ENCODE results near the gene ZCCHC9. TPM values are rescaled to one million over a fixed set of nuclear protein-coding genes. Genes with fewer than 3 reads are reported as not detected.

Gene ZCCHC9
- total and polyA plus RNA-seq, 2 of the 4 experiments (the other 2 are of a cell fraction): 20.4 to 24.6 TPM

DNA sequence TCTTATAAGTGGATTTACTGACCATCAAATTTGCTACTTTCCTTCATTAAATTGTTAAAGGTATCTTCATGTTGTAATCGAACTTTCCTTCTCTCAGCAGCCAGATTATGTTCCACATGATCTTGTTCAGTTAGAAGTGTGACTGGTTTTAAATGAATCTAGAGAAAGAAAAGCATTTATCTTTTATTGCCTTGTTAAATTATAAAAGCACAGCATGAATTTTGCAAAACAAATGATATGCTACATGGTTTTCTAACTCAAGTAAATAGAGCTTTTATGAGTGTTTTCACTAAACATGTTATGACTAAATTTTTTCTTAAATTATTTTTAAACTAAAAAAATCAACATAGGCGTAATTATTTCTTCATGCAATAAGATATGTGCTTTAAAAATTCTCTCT lies 58.5 kb downstream of the ZCCHC9 start:
- Histone ChIP-seq H2AK5ac (ENCODE audit: low read depth, low read length) (no peak overlapping the region), H3K14ac (replicated peaks; ENCODE audit: low read depth, low read length) (no peak overlapping the region), H4K8ac (ENCODE audit: low read depth in 2 of 2, low read length in 2 of 2) (no peak overlapping the region), H3K9ac (ENCODE audit: low read depth, low read length) (no peak overlapping the region), H4K91ac (ENCODE audit: insufficient read depth, low read depth, low read length) (no peak overlapping the region), H3K4me2 (ENCODE audit: low read depth, low read length) (no peak overlapping the region), H2BK120ac (ENCODE audit: low read depth, low read length) (no peak overlapping the region), H3K9me3 (ENCODE audit: control insufficient read depth, insufficient read depth, low read length) (no peaks in the 10 kb centered on the region), H3K9me1 (ENCODE audit: insufficient read depth, low read length) (no peaks in the 10 kb centered on the region), H4K5ac (ENCODE audit: low read depth, low read length) (no peak overlapping the region), H3K4me3 (ENCODE audit: insufficient read depth, low read depth, low read length) (no peak overlapping the region), H3K18ac (ENCODE audit: low read depth, low read length) (no peak overlapping the region), H4K20me1 (ENCODE audit: insufficient read depth, low read length) (no peaks in the 10 kb centered on the region), H2AK9ac (replicated peaks; ENCODE audit: low read depth, low read length, poor library complexity) (no peak overlapping the region), H2AFZ (replicated peaks; ENCODE audit: low read length, poor library complexity) (no peak overlapping the region), H3K4ac (ENCODE audit: low read depth, low read length) (no peak overlapping the region), H3K23ac (ENCODE audit: low read depth, low read length) (no peak overlapping the region), H2BK5ac (ENCODE audit: low read depth, low read length, poor library complexity, severe bottlenecking) (no peak overlapping the region), H2BK15ac (ENCODE audit: low read depth, low read length) (no peak overlapping the region), H3K36me3 (ENCODE audit: control insufficient read depth, insufficient read depth, low read length) (no peaks in the 10 kb centered on the region), H2BK20ac (ENCODE audit: low read depth, low read length) (no peak overlapping the region), H3K79me1 (ENCODE audit: low read depth in 1 of 2, low read length in 2 of 2) (no peaks in the 10 kb centered on the region), H3K4me1 (ENCODE audit: control insufficient read depth, insufficient read depth, low read length) (no peaks in the 10 kb centered on the region; the same call in 1 of the 2 replicates), H3K56ac (ENCODE audit: extremely low read depth, insufficient read depth, low read length) (no peak overlapping the region), H3K27me3 (ENCODE audit: control insufficient read depth, insufficient read depth, low read length) (peaks cover 3% of the 10 kb centered on the region; the same call in 1 of the 2 replicates), H3K27ac (ENCODE audit: insufficient read depth, low read length) (no peak overlapping the region)
- no CpG with 5 or more reads among the region's 2 CpGs for WGBS, 2 experiments (ENCODE audit: extremely low coverage in 2 of 2, insufficient read length in 1 of 2)
- in situ Hi-C loops (cut with MboI; ENCODE audit: low sequenced_read_pairs): no loop called here
- no peak for DNase-seq
- TF ChIP-seq, protein P1, sequence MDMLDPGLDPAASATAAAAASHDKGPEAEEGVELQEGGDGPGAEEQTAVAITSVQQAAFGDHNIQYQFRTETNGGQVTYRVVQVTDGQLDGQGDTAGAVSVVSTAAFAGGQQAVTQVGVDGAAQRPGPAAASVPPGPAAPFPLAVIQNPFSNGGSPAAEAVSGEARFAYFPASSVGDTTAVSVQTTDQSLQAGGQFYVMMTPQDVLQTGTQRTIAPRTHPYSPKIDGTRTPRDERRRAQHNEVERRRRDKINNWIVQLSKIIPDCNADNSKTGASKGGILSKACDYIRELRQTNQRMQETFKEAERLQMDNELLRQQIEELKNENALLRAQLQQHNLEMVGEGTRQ (IDR thresholded peaks at IDR 0.05; ENCODE audit: low read depth, low read length): no peak
- TF ChIP-seq MXI1 (IDR thresholded peaks at IDR 0.05; ENCODE audit: borderline replicate concordance, low read depth, low read length): no peak
- TF ChIP-seq CHD1 (IDR thresholded peaks at IDR 0.05; ENCODE audit: low read depth, low read length): no peak
- TF ChIP-seq NFE2L2 (IDR thresholded peaks at IDR 0.05; ENCODE audit: low read depth, low read length): no peak
- TF ChIP-seq MAZ (IDR thresholded peaks at IDR 0.05; ENCODE audit: borderline replicate concordance, low read depth, low read length): no peak
- TF ChIP-seq POLR2A (IDR thresholded peaks at IDR 0.05; ENCODE audit: low read depth, low read length): no peak
- TF ChIP-seq BHLHE40 (IDR thresholded peaks at IDR 0.05; ENCODE audit: low read depth, low read length): no peak
- TF ChIP-seq RCOR1 (IDR thresholded peaks at IDR 0.05; ENCODE audit: insufficient replicate concordance, low read length): no peak
- TF ChIP-seq, protein P2, sequence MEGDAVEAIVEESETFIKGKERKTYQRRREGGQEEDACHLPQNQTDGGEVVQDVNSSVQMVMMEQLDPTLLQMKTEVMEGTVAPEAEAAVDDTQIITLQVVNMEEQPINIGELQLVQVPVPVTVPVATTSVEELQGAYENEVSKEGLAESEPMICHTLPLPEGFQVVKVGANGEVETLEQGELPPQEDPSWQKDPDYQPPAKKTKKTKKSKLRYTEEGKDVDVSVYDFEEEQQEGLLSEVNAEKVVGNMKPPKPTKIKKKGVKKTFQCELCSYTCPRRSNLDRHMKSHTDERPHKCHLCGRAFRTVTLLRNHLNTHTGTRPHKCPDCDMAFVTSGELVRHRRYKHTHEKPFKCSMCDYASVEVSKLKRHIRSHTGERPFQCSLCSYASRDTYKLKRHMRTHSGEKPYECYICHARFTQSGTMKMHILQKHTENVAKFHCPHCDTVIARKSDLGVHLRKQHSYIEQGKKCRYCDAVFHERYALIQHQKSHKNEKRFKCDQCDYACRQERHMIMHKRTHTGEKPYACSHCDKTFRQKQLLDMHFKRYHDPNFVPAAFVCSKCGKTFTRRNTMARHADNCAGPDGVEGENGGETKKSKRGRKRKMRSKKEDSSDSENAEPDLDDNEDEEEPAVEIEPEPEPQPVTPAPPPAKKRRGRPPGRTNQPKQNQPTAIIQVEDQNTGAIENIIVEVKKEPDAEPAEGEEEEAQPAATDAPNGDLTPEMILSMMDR (conservative IDR thresholded peaks at IDR 0.05; ENCODE audit: low read depth, low read length): no peak
- no peak for TF ChIP-seq CEBPB (IDR thresholded peaks at IDR 0.05; ENCODE audit: low read depth, low read length)
- no peak for TF ChIP-seq FOS (IDR thresholded peaks at IDR 0.05; ENCODE audit: low read depth, low read length)
- TF ChIP-seq MAFK (IDR thresholded peaks at IDR 0.05; ENCODE audit: low read depth, low read length): no peak
- TF ChIP-seq, protein P3, sequence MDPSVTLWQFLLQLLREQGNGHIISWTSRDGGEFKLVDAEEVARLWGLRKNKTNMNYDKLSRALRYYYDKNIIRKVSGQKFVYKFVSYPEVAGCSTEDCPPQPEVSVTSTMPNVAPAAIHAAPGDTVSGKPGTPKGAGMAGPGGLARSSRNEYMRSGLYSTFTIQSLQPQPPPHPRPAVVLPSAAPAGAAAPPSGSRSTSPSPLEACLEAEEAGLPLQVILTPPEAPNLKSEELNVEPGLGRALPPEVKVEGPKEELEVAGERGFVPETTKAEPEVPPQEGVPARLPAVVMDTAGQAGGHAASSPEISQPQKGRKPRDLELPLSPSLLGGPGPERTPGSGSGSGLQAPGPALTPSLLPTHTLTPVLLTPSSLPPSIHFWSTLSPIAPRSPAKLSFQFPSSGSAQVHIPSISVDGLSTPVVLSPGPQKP (IDR thresholded peaks at IDR 0.05; ENCODE audit: borderline replicate concordance, low read depth, low read length): no peak
- no peak for TF ChIP-seq RFX5 (IDR thresholded peaks at IDR 0.05; ENCODE audit: low read depth, low read length)
- no peak for TF ChIP-seq SMC3 (IDR thresholded peaks at IDR 0.05; ENCODE audit: low read depth, low read length)
- TF ChIP-seq RAD21 (IDR thresholded peaks at IDR 0.05; ENCODE audit: low read length): no peak
- intact Hi-C loops (cut with micrococcal nuclease): no loop called here
- ATAC-seq (ENCODE audit: low read depth): no peak
- dilution Hi-C loops (cut with HindIII; ENCODE audit: low sequenced_read_pairs, unreplicated experiment): no loop called here
- CTCF ChIA-PET: no interaction called here
- POLR2A ChIA-PET (ENCODE audit: unreplicated experiment): no interaction called here
- BruUV-seq (replicated peaks): no TSS peak

Measured in IMR-90 (cell line).